ENCODE results near the gene NUDT5.

NUDT5 gene

GRCh38 chr10:12225444-12225843 is 29.8 kb upstream of the NUDT5 start:
- H3K9me3 ChIP-seq (ENCODE audit: insufficient read depth, low read depth, low read length), result no peaks in the 10 kb centered on the region
- TF ChIP-seq CTCF (conservative IDR thresholded peaks at IDR 0.05; ENCODE audit: low read length) (no peak), EZH2phosphoT487 (IDR thresholded peaks at IDR 0.05; ENCODE audit: borderline replicate concordance) (no peak)
- no peaks in the 10 kb centered on the region for H3K4me1 ChIP-seq (ENCODE audit: insufficient read depth, low read length, poor library complexity, severe bottlenecking)
- H3F3A ChIP-seq (ENCODE audit: low read depth), result no peaks in the 10 kb centered on the region
- peaks cover 6% of the 10 kb centered on the region; the same call in 1 of the 2 replicates for H3K79me2 ChIP-seq (ENCODE audit: insufficient read depth, low read length)
- peaks cover 52% of the 10 kb centered on the region; the same call in 1 of the 2 replicates for H3K36me3 ChIP-seq (ENCODE audit: insufficient read depth, low read length)
- no peaks in the 10 kb centered on the region for H4K20me1 ChIP-seq (ENCODE audit: insufficient read depth, low read length, poor library complexity, severe bottlenecking)
- no peaks in the 10 kb centered on the region for H3K27me3 ChIP-seq (ENCODE audit: insufficient read depth, low read length, poor library complexity, severe bottlenecking)
- H3K4me2 ChIP-seq (ENCODE audit: low read depth, low read length, poor library complexity, severe bottlenecking), result no peak overlapping the region
- H3K9ac ChIP-seq (ENCODE audit: low read depth, low read length, poor library complexity, severe bottlenecking), result no peak overlapping the region
- H2AFZ ChIP-seq (ENCODE audit: low read length), result no peak overlapping the region
- H3K9me2 ChIP-seq (replicated peaks; ENCODE audit: low read depth, low read length), result no peaks in the 10 kb centered on the region
- no peak overlapping the region for H3K4me3 ChIP-seq (ENCODE audit: low read length, poor library complexity, severe bottlenecking)

GRCh38 chr10:12221323-12222298 is 25.9 kb upstream of the NUDT5 start:
- Histone ChIP-seq H3K9me2 (replicated peaks; ENCODE audit: low read depth, low read length) (no peaks in the 10 kb centered on the region), H3K4me1 (ENCODE audit: insufficient read depth, low read length, poor library complexity, severe bottlenecking) (no peaks in the 10 kb centered on the region), H3K4me2 (ENCODE audit: low read depth, low read length, poor library complexity, severe bottlenecking) (no peak overlapping the region), H3K9me3 (ENCODE audit: insufficient read depth, low read depth, low read length) (no peaks in the 10 kb centered on the region), H3K36me3 (ENCODE audit: insufficient read depth, low read length) (peaks cover 67% of the 10 kb centered on the region), H3K27me3 (ENCODE audit: insufficient read depth, low read length, poor library complexity, severe bottlenecking) (no peaks in the 10 kb centered on the region), H4K20me1 (ENCODE audit: insufficient read depth, low read length, poor library complexity, severe bottlenecking) (peaks cover 6% of the 10 kb centered on the region), H3K9ac (ENCODE audit: low read depth, low read length, poor library complexity, severe bottlenecking) (no peak overlapping the region), H2AFZ (ENCODE audit: low read length) (no peak overlapping the region), H3F3A (ENCODE audit: low read depth) (no peaks in the 10 kb centered on the region), H3K79me2 (ENCODE audit: insufficient read depth, low read length) (peaks cover 12% of the 10 kb centered on the region; the same call in 1 of the 2 replicates), H3K4me3 (ENCODE audit: low read length, poor library complexity, severe bottlenecking) (no peak overlapping the region)
- TF ChIP-seq EZH2phosphoT487 (IDR thresholded peaks at IDR 0.05; ENCODE audit: borderline replicate concordance) (no peak), CTCF (conservative IDR thresholded peaks at IDR 0.05; ENCODE audit: low read length) (no peak)

- H4K20me1 ChIP-seq (ENCODE audit: insufficient read depth, low read length, poor library complexity, severe bottlenecking), result peaks cover 26% of the 10 kb centered on the region
- peaks cover 71% of the 10 kb centered on the region for H3K36me3 ChIP-seq (ENCODE audit: insufficient read depth, low read length)
- H3K4me2 ChIP-seq (ENCODE audit: low read depth, low read length, poor library complexity, severe bottlenecking), result no peak overlapping the region
- no peaks in the 10 kb centered on the region for H3K9me3 ChIP-seq (ENCODE audit: insufficient read depth, low read depth, low read length)
- no peaks in the 10 kb centered on the region for H3K9me2 ChIP-seq (replicated peaks; ENCODE audit: low read depth, low read length)
- no peak overlapping the region for H3K9ac ChIP-seq (ENCODE audit: low read depth, low read length, poor library complexity, severe bottlenecking)
- H3K4me3 ChIP-seq (ENCODE audit: low read length, poor library complexity, severe bottlenecking), result no peak overlapping the region
- no peak for TF ChIP-seq EZH2phosphoT487 (IDR thresholded peaks at IDR 0.05; ENCODE audit: borderline replicate concordance)
- no peak for TF ChIP-seq CTCF (conservative IDR thresholded peaks at IDR 0.05; ENCODE audit: low read length)
- H3F3A ChIP-seq (ENCODE audit: low read depth), result no peaks in the 10 kb centered on the region
- peaks cover 10% of the 10 kb centered on the region for H3K4me1 ChIP-seq (ENCODE audit: insufficient read depth, low read length, poor library complexity, severe bottlenecking)
- H2AFZ ChIP-seq (ENCODE audit: low read length), result no peak overlapping the region
- H3K27me3 ChIP-seq (ENCODE audit: insufficient read depth, low read length, poor library complexity, severe bottlenecking), result no peaks in the 10 kb centered on the region
- H3K79me2 ChIP-seq (ENCODE audit: insufficient read depth, low read length), result peaks cover 12% of the 10 kb centered on the region
Observed at GRCh38 chr10:12218991-12219390, 23.3 kb upstream of the NUDT5 start.
